ENCODE results near the gene CLCN2.
"Not testable (repeated sequence)": the region's sequence is repeated elsewhere in the genome, so short reads cannot be mapped to it uniquely, and the experiment has no call there.

CLCN2 gene

GRCh38 chr3:184343200-184343876, 18.1 kb downstream of the CLCN2 start:
- DNase-seq = no peak

GRCh38 chr3:184341925-184342324, 19.5 kb downstream of the CLCN2 start:
- DNase-seq = no peak

- not testable (repeated sequence) for DNase-seq
These were observed 21.8 kb downstream of the CLCN2 start for GRCh38 chr3:184339451-184340135.

- DNase-seq = no peak
These were observed 22.4 kb downstream of the CLCN2 start for GRCh38 chr3:184339001-184339400.

GRCh38 chr3:184338511-184338945, 22.9 kb downstream of the CLCN2 start:
- DNase-seq = no peak

- no peak for DNase-seq
These were observed 23.4 kb downstream of the CLCN2 start for GRCh38 chr3:184337981-184338380.

- no peak for DNase-seq
These were observed 24.0 kb downstream of the CLCN2 start, which contains the start of gene FAM131A for GRCh38 chr3:184337399-184337714. Gene FAM131A (plus strand): TSS chr3:184337600. CDS start chr3:184337631, 31 bp downstream.

GRCh38 chr3:184336547-184337398, 24.6 kb downstream of the CLCN2 start:
- no peak for DNase-seq

- peak; percentile 91 to 94 for DNase-seq
These were observed 25.5 kb downstream of the CLCN2 start for GRCh38 chr3:184335661-184336546.

GRCh38 chr3:184335291-184335660, 26.1 kb downstream of the CLCN2 start:
- no peak for DNase-seq

GRCh38 chr3:184334470-184335158, 26.8 kb downstream of the CLCN2 start:
- DNase-seq = peak; percentile 66 to 67

- DNase-seq = no peak
These were observed 27.7 kb downstream of the CLCN2 start for GRCh38 chr3:184333700-184334099.

GRCh38 chr3:184333190-184333589, 28.2 kb downstream of the CLCN2 start:
- no peak for DNase-seq

- no peak for DNase-seq
These were observed 28.9 kb downstream of the CLCN2 start for GRCh38 chr3:184332370-184333090.

- DNase-seq = no peak
These were observed 32.9 kb downstream of the CLCN2 start for GRCh38 chr3:184328516-184328915.

- no peak for DNase-seq
These were observed 34.2 kb downstream of the CLCN2 start for GRCh38 chr3:184327171-184327570.

GRCh38 chr3:184325715-184326369, 35.6 kb downstream of the CLCN2 start:
- peak; percentile 63 to 66 for DNase-seq

- no peak for DNase-seq
These were observed 36.1 kb downstream of the CLCN2 start for GRCh38 chr3:184325269-184325668.

- DNase-seq = no peak
These were observed 37.7 kb downstream of the CLCN2 start for GRCh38 chr3:184323696-184324095.

- no peak for DNase-seq
These were observed 38.5 kb downstream of the CLCN2 start for GRCh38 chr3:184322731-184323487.
